LNCAP (cell line): Measurements from ENCODE around the gene HMX1.

ENCODE experiments used
- TF ChIP-seq, protein P1 (sequence below): fragments of 450-650 bp; IDR thresholded peaks from 2 replicates; pipeline ENCODE4 v1.5.1; 2017; ENCODE audit warnings: mild to moderate bottlenecking

Gene HMX1

DNA sequence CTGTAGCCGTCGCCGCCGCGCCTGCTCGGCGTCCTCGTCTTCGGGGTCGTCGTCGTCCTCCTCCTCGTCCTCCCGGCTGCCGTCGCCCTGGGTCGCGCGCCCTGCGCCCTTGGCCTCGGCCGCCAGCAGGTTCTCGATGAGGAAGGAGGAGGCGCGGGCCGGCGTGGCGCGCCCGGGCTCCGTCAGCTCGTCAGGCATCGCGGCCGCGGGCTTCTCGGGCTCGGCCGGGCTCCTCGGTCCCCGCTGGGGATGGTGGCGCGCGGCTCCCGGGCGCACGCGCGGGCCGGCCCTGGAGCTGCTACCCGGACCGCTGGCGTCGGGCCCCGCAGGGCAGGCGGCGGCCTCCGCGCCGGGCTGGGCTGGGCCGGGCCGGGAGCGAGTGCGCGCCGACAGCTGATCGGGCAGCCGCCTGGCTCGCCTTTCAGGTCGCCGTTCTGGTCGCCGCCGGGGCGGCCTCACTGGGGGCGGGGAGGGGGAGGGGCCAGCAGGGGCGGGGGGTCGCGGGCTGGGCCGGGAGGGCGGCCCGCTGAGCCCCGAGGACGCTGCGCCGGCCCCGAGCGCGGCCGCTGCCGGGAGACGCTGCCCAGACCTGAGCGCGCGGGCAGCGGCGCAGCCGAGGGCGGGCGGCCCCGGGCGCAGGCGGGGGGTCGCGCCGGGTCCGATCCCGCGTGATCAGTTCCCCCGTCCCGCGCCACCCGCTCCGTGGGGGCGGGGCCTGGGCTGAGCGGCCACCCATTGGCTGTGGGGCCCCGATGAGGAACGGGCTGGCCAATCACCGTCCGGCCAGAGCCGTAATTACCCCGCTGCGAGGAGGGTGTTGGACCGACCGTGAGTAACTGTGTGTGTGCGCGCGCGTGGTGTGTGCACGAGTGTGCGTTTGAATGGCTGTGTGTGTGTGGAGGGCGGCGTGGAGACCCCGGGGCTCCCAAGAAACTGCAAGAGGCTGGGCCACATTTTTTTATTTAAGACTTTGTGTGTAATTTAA, at the start of gene HMX1:
Gene HMX1, minus strand, starts transcription at position 423 of the 985 bp plus-strand sequence. Its CDS starts 225 bp downstream, at position 198.
- TF ChIP-seq, protein P1, sequence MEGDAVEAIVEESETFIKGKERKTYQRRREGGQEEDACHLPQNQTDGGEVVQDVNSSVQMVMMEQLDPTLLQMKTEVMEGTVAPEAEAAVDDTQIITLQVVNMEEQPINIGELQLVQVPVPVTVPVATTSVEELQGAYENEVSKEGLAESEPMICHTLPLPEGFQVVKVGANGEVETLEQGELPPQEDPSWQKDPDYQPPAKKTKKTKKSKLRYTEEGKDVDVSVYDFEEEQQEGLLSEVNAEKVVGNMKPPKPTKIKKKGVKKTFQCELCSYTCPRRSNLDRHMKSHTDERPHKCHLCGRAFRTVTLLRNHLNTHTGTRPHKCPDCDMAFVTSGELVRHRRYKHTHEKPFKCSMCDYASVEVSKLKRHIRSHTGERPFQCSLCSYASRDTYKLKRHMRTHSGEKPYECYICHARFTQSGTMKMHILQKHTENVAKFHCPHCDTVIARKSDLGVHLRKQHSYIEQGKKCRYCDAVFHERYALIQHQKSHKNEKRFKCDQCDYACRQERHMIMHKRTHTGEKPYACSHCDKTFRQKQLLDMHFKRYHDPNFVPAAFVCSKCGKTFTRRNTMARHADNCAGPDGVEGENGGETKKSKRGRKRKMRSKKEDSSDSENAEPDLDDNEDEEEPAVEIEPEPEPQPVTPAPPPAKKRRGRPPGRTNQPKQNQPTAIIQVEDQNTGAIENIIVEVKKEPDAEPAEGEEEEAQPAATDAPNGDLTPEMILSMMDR = no peak

DNA sequence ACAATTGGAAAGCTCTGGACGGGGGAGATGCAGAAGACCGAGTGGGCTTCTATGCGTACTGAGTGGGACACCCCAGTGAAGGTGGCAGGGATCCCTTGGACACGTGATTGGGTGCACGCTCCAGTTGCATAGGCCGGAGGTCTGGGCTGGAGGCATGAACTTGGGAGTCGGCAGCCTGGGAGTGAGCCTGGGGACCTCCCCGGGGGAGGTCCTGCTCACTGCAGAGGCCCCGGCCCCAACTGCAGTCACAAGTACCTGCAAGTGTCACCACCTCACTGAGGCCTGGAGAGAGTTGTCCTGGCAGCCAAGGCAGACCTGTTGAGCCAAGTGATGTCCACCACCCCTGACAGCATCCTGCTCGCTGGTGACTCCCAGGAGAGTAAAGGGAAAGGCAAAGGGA, 49.3 kb upstream of the HMX1 start:
- TF ChIP-seq, protein P1 = no peak

DNA sequence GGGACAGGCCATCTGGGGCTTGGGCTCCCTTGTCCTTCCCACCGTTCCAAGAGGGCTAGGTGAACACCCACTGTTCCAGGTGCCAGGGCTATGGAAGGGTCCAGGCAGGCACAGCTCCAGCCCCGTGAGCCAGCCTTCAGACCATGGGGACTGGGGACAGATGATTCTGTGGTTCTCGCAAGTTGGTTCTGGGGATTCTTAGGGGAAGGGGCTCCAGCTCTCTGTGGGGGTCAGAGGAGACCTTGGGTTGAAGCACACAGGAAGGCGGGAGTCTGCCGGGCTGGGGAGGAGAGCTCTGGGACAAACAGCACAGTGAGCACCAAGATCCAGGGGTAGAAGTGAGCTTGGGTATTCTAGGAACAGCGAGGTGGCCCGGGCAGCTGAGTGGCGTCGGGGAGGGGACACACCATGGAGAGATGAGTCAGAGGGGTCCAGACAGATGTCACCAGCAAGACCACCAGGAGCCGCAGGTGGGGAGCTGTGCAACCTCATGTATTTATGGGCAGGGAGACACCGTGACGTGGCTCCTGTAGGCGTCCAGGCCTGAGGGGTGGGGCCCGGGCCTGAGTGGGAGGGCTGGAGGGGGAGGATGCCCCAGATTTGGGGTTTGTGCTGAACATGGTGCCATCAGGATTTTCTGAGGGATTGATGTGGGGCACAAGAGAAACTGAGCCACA, 48.8 kb upstream of the HMX1 start:
- TF ChIP-seq, protein P1 = no peak

DNA sequence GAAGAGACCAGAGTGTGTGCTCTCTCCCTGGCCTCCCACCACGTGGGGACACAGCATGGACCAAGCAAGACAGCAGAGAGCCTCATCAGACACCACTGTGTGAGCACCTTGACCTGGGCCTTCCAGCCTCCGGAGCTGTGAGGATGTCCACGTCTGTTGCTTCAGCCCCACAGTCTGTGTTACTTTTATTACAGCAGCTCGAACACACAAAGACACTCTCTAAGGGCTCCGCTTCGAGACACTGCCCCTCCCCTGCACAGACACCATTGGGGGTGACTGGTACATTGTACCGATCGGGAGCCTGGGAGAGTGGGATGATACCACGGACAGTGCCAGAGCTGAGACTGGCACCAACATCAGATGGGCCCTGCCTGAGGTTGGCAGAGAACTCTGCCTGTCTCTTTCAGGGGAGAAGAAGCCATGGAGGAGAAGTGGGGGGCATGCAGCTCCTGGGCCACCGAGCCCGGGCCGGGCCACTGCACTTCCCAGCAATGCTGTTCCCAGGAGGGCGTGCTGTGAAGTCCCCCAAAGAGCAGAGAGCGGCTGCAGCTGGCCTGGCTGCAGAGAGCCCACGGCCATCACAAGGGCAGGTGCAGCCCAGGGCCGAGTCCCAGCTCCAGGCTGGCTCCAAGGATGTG, 48.1 kb upstream of the HMX1 start:
- TF ChIP-seq, protein P1 = no peak

DNA sequence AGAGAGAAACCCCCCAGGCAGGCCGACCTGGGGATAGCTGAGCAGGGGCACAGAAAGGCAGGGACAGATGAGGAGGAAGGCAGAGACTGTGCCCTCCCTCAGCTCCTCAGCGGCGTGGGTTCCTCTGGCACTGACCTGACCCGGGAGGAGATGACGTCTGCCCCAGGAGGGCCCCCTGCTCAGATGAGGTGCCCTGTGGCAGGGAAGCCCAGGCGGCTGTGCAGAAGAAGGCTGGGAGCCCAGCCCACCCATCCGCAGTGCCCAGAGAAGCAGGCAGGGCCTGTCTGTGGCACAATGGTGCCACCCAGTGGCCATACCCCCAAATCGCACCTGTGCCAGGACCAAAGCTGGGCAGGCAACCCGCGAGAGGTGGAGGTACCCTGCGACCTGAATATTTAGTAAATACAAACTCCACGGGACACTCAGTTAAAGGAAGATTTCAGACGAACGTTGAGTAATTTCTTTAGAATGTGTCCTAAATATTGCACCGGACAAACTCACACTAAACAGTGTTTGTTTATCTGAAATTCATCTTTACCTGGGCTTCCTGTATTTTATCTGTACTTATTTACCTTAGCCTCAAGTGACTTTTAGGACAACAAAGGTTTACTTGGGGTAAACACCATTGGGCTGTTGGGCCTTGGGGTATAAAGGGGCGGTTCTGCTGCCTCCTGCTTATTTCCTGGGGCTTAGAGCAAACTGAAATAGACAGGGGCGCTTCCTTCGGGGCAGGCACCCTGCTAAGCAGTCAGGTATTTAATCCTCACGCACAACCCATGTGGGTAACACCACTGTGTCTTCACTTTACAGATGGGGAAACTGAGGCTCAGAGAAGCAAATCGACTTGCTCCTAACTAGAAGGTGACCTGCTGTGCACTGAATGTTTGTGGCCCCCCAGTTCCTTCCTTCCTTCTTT, 46.5 kb upstream of the HMX1 start:
- TF ChIP-seq, protein P1 = peak; percentile 95

DNA sequence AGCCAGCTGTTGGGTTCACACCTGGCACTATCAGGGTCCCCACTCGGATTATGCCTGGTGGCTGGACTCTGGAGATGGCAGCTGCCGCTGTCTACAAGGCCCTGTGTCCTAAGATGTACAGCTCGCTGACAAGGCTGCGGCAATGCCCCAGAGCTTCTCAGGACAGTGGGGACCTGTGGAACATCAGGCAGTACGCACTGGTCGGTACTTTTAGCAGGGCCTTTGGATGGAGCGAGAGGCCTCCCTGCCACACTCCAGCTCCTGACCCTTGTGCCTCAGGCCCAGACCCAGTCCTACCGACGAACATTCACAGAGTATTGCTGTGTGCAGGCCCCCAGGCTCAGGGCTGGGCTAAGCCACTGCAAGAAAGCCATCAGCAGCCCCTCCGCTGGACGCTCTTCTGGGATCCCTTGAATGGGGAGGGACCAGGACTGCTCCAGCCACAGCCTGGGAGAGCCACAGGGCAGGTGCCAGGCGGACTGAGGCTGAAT, 45.7 kb upstream of the HMX1 start:
- TF ChIP-seq, protein P1 = no peak
